DOHH2 (cell line): ENCODE results near the gene TFF1.

ENCODE experiments used
- H3F3A ChIP-seq: fragments of 200-600 bp; sonication (generic), shearing (Covaris generic); 2 replicates; pipeline ENCODE4 v1.6.0; 2016; ENCODE audit warnings: antibody characterized with exemption, mild to moderate bottlenecking; ENCODE audit not compliant: control insufficient read depth, insufficient read depth
- H3K27ac ChIP-seq: fragments of 200-600 bp; sonication (generic); 2 replicates; pipeline ENCODE4 v1.5.1; 2014; ENCODE audit warnings: low read depth, mild to moderate bottlenecking, low read length, moderate library complexity
- H3K27me3 ChIP-seq: fragments of 200-600 bp; sonication (generic); 2 replicates; pipeline ENCODE4 v1.6.1; 2014; ENCODE audit warnings: mild to moderate bottlenecking, low read length, mixed read lengths; ENCODE audit not compliant: control insufficient read depth
- H3K36me3 ChIP-seq: fragments of 200-600 bp; sonication (generic); 2 replicates; pipeline ENCODE4 v1.6.1; 2014; ENCODE audit warnings: mild to moderate bottlenecking, low read length, moderate library complexity, mixed read lengths; ENCODE audit not compliant: control insufficient read depth
- H3K4me1 ChIP-seq: fragments of 200-600 bp; sonication (generic); 2 replicates; pipeline ENCODE4 v1.6.1; 2014; ENCODE audit warnings: mild to moderate bottlenecking, low read length, mixed read lengths; ENCODE audit not compliant: control insufficient read depth
- H3K4me2 ChIP-seq: fragments of 200-600 bp; sonication (generic); 2 replicates; pipeline ENCODE4 v1.6.0; 2014; ENCODE audit warnings: mild to moderate bottlenecking, low read length, moderate library complexity
- H3K4me3 ChIP-seq: fragments of 200-600 bp; sonication (generic); 2 replicates; pipeline ENCODE4 v1.5.1; 2014; ENCODE audit warnings: mild to moderate bottlenecking, low read length, mixed read lengths
- H3K79me2 ChIP-seq: fragments of 200-600 bp; sonication (generic); 2 replicates; pipeline ENCODE4 v1.6.1; 2014; ENCODE audit warnings: mild to moderate bottlenecking, low read length, mixed read lengths; ENCODE audit not compliant: control insufficient read depth
- H3K9me2 ChIP-seq: fragments of 200-600 bp; sonication (generic); replicated peaks from 2 replicates; pipeline ENCODE4 v1.6.1; 2014; ENCODE audit warnings: mild to moderate bottlenecking, low read length, mixed read lengths; ENCODE audit not compliant: control insufficient read depth
- H3K9me3 ChIP-seq: fragments of 200-600 bp; sonication (generic); 2 replicates; pipeline ENCODE4 v1.6.1; 2014; ENCODE audit warnings: antibody characterized with exemption, low read length, mixed read lengths; ENCODE audit not compliant: control insufficient read depth, insufficient read depth
- H4K20me1 ChIP-seq: fragments of 200-600 bp; sonication (generic); 2 replicates; pipeline ENCODE4 v1.6.0; 2014; ENCODE audit warnings: low read depth, mild to moderate bottlenecking, antibody characterized with exemption, low read length, moderate library complexity; ENCODE audit not compliant: control insufficient read depth, insufficient read depth
- CTCF ChIP-seq: fragments of 200-600 bp; sonication (generic); IDR thresholded peaks from one replicate; pipeline ENCODE4 v1.5.1; 2014; ENCODE audit warnings: antibody characterized with exemption, mild to moderate bottlenecking, low read depth, low read length; ENCODE audit not compliant: poor library complexity, severe bottlenecking
- EZH2phosphoT487 ChIP-seq: fragments of 200-600 bp; sonication (generic); IDR thresholded peaks from 2 replicates; pipeline ENCODE4 v1.6.1; 2017; ENCODE audit warnings: borderline replicate concordance, mild to moderate bottlenecking, antibody characterized with exemption, low read length, moderate library complexity, mixed read lengths

TFF1 gene

GRCh38 chr21:42414066-42414465, 47.7 kb upstream of the TFF1 start:
- H4K20me1 ChIP-seq = no peaks in the 10 kb centered on the region
- H3K4me3 ChIP-seq = no peak overlapping the region

DNA sequence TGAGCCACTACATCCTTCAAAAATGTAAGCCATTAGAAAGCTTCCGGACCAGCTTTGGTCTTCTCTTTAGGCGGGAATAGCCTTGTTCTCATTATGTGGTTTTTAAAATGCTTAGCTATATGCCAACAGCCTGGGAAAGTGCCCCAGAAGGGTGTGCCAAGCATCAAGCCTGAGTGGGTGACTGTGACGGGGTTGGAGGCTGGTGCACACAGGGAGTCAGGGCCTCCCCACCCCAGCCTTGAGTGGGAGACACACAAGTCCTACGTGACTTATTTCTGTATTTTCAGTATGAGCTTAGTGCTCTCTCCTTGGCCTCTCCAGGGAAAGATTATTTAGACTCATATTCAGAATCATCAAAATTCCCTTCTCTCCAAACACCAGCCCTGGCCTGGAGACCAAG, 47.2 kb upstream of the TFF1 start:
- Histone ChIP-seq H3K27ac (no peak overlapping the region), H3K4me2 (no peak overlapping the region), H3K36me3 (no peaks in the 10 kb centered on the region), H3K4me1 (no peaks in the 10 kb centered on the region), H3K79me2 (no peaks in the 10 kb centered on the region), H3K9me2 (no peaks in the 10 kb centered on the region), H4K20me1 (no peaks in the 10 kb centered on the region), H3K4me3 (no peak overlapping the region), H3F3A (no peaks in the 10 kb centered on the region), H3K27me3 (peaks cover 47% of the 10 kb centered on the region), H3K9me3 (no peaks in the 10 kb centered on the region)
- TF ChIP-seq CTCF (no peak), EZH2phosphoT487 (no peak)

More at GRCh38 chr21:42414066-42414465, 47.7 kb upstream of the TFF1 start:
- Histone ChIP-seq H3K27ac (no peak overlapping the region), H3K36me3 (no peaks in the 10 kb centered on the region), H3K9me2 (no peaks in the 10 kb centered on the region), H3K27me3 (peaks cover 51% of the 10 kb centered on the region), H3K79me2 (no peaks in the 10 kb centered on the region), H3K9me3 (no peaks in the 10 kb centered on the region), H3F3A (no peaks in the 10 kb centered on the region), H3K4me2 (no peak overlapping the region), H3K4me1 (no peaks in the 10 kb centered on the region)
- TF ChIP-seq CTCF (no peak), EZH2phosphoT487 (no peak)

- TF ChIP-seq CTCF (no peak), EZH2phosphoT487 (no peak)
- no peaks in the 10 kb centered on the region for H3K9me3 ChIP-seq
- H3F3A ChIP-seq = no peaks in the 10 kb centered on the region
- H3K27me3 ChIP-seq = peaks cover 43% of the 10 kb centered on the region
- H3K4me1 ChIP-seq = no peaks in the 10 kb centered on the region
- H3K36me3 ChIP-seq = no peaks in the 10 kb centered on the region
- H3K9me2 ChIP-seq = no peaks in the 10 kb centered on the region
- no peak overlapping the region for H3K27ac ChIP-seq
- no peak overlapping the region for H3K4me3 ChIP-seq
- no peak overlapping the region for H3K4me2 ChIP-seq
- H4K20me1 ChIP-seq = no peaks in the 10 kb centered on the region
- no peaks in the 10 kb centered on the region for H3K79me2 ChIP-seq
Observed at GRCh38 chr21:42413093-42413492, 46.8 kb upstream of the TFF1 start.

GRCh38 chr21:42412636-42412933, 46.2 kb upstream of the TFF1 start:
- Histone ChIP-seq H3F3A (no peaks in the 10 kb centered on the region), H3K27ac (no peak overlapping the region), H3K9me2 (no peaks in the 10 kb centered on the region), H3K27me3 (peaks cover 48% of the 10 kb centered on the region), H3K9me3 (no peaks in the 10 kb centered on the region), H3K79me2 (no peaks in the 10 kb centered on the region), H4K20me1 (no peaks in the 10 kb centered on the region), H3K4me3 (no peak overlapping the region), H3K4me1 (no peaks in the 10 kb centered on the region), H3K4me2 (no peak overlapping the region), H3K36me3 (no peaks in the 10 kb centered on the region)
- no peak for TF ChIP-seq EZH2phosphoT487
- no peak for TF ChIP-seq CTCF
